HG03175 (cell line): ENCODE results near the gene CCNQ.
A peak's percentile ranks its signal among the peaks of the same experiment; 100 is the strongest.

Experiments used
- ATAC-seq: cut with Tn5 transposase; IDR thresholded peaks from one replicate; pipeline ENCODE4 v1.9.1; 2021; ENCODE audit warnings: mild to moderate bottlenecking, moderate library complexity; ENCODE audit not compliant: unreplicated experiment

Gene CCNQ

GRCh38 chrX:153598541-153599191 is at the start of gene CCNQ:
TSS of gene CCNQ (minus strand) at chrX:153599139. CDS start at chrX:153599073, 66 bp downstream.
- peak; percentile 58 for ATAC-seq

GRCh38 chrX:153647461-153648357 is 48.8 kb upstream of the CCNQ start:
- ATAC-seq, result no peak

GRCh38 chrX:153646620-153647373 is 47.9 kb upstream of the CCNQ start, which contains the start of gene DUSP9:
TSS of gene DUSP9 (plus strand) at chrX:153647203. CDS start at chrX:153647954, 751 bp downstream.
- no peak for ATAC-seq

- ATAC-seq, result no peak
Measured at GRCh38 chrX:153645921-153646488, 47.1 kb upstream of the CCNQ start.

- no peak for ATAC-seq
Measured at GRCh38 chrX:153645151-153645550, 46.2 kb upstream of the CCNQ start.

GRCh38 chrX:153644356-153645125 is 45.6 kb upstream of the CCNQ start:
- ATAC-seq, result no peak

GRCh38 chrX:153643431-153644351 is 44.8 kb upstream of the CCNQ start:
- no peak for ATAC-seq

- ATAC-seq, result no peak
Measured at GRCh38 chrX:153642655-153643430, 43.9 kb upstream of the CCNQ start.

- no peak for ATAC-seq
Measured at GRCh38 chrX:153642051-153642654, 43.2 kb upstream of the CCNQ start.

- ATAC-seq, result no peak
Measured at GRCh38 chrX:153641627-153642026, 42.7 kb upstream of the CCNQ start.

- no peak for ATAC-seq
Measured at GRCh38 chrX:153640736-153641575, 42.0 kb upstream of the CCNQ start.

- ATAC-seq, result no peak
Measured at GRCh38 chrX:153640045-153640686, 41.2 kb upstream of the CCNQ start.

- no peak for ATAC-seq
Measured at GRCh38 chrX:153639177-153640044, 40.5 kb upstream of the CCNQ start.

GRCh38 chrX:153638436-153639176 is 39.7 kb upstream of the CCNQ start:
- ATAC-seq, result no peak

GRCh38 chrX:153638041-153638371 is 39.1 kb upstream of the CCNQ start:
- no peak for ATAC-seq
